ENCODE data around the gene RNU6-9. TPM values are rescaled to one million over a fixed set of nuclear protein-coding genes. Genes with fewer than 3 reads are reported as not detected.

Gene RNU6-9
- total and polyA plus RNA-seq, 2 of the 13 experiments (the other 11 are each of a cell fraction or from before 2014, with no cell fraction given), result under 0.01 TPM; not detected in 1

- Histone ChIP-seq H3K79me2 (ENCODE audit: insufficient read depth, low read length) (no peaks in the 10 kb centered on the region), H4K20me1 (ENCODE audit: insufficient read depth, low read length) (no peaks in the 10 kb centered on the region), H3K36me3 (replicated peaks in 1 of 2; ENCODE audit: control insufficient read depth in 1 of 2, insufficient read depth in 2 of 2, low read length in 2 of 2) (no peaks in the 10 kb centered on the region), H3K27ac (ENCODE audit: extremely low read length, insufficient read depth, low read length) (no peak overlapping the region), H3K27me3 (ENCODE audit: control insufficient read depth in 1 of 2, insufficient read depth in 2 of 2, low read length in 2 of 2) (peaks cover 10 to 45% of the 10 kb centered on the region in 2 experiments), H3K9me3 (ENCODE audit: low read length) (no peaks in the 10 kb centered on the region), H3K4me3 (replicated peaks in 1 of 3; ENCODE audit: insufficient read depth in 1 of 3, low read depth in 2 of 3, low read length in 3 of 3) (peak overlapping the region in 1 of 3 experiments; percentile 24; a peak in 1 of 6 replicates), H3K9ac (ENCODE audit: insufficient read depth, low read depth, low read length) (no peak overlapping the region), H3K4me1 (ENCODE audit: insufficient read depth, low read length) (peaks cover 18% of the 10 kb centered on the region; the same call in 1 of the 2 replicates), H3K4me2 (ENCODE audit: low read depth, low read length) (peak overlapping the region; percentile 54; the same call in 1 of the 2 replicates), H2AFZ (ENCODE audit: low read length) (no peak overlapping the region)
- in situ Hi-C loops (cut with HindIII; ENCODE audit: extremely low pct_ligation_motif_present, low pct_unique_long_range_greater_than_20kb) (loop anchor here (10.0 kb wide), 1 partner anchor 86 kb away; no protein-coding TSS in a partner anchor), intact Hi-C loops (cut with micrococcal nuclease; ENCODE audit: unreplicated experiment) (no loop called here)
- TF ChIP-seq, protein P1, sequence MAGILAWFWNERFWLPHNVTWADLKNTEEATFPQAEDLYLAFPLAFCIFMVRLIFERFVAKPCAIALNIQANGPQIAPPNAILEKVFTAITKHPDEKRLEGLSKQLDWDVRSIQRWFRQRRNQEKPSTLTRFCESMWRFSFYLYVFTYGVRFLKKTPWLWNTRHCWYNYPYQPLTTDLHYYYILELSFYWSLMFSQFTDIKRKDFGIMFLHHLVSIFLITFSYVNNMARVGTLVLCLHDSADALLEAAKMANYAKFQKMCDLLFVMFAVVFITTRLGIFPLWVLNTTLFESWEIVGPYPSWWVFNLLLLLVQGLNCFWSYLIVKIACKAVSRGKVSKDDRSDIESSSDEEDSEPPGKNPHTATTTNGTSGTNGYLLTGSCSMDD (CRISPR knock-in tag; IDR thresholded peaks at IDR 0.05), result no peak
- TF ChIP-seq MTF2 (CRISPR knock-in tag; IDR thresholded peaks at IDR 0.05; ENCODE audit: borderline replicate concordance) (0 out of 2 replicates have a peak, but pooled peaks have one; percentile 3), SALL1 (CRISPR knock-in tag; IDR thresholded peaks at IDR 0.05) (0 out of 2 replicates have a peak, but pooled peaks have one; percentile 6)
- no TSS peak for BruUV-seq (replicated peaks)
- ATAC-seq (no peak), FAIRE-seq (no peak), DNase-seq (ENCODE audit: low spot score) (no peak)
- WGBS (ENCODE audit: low lambda C conversion rate), result 9% methylated on average over 9 of the region's 13 CpGs
- ChIA-PET CTCF (ENCODE audit: low intra/inter-chr PET ratio, low total read pairs) (no interaction called here), POLR2A (interaction anchor here (0.9 to 1.1 kb wide), 2 partner anchors 52 to 69 kb away, joined by 3 to 4 read pairs; no protein-coding TSS in a partner anchor)
Observed at GRCh38 chr19:850979-851335, 42.3 kb upstream of the RNU6-9 start.

- no peak within 1 kb of the TSS for H3K9ac ChIP-seq (ENCODE audit: insufficient read depth, low read depth, low read length)
- no peaks in the 10 kb centered on the region for H3K9me3 ChIP-seq (ENCODE audit: low read length)
- H2AFZ ChIP-seq (ENCODE audit: low read length), result no peak within 1 kb of the TSS
- no peaks in the 10 kb centered on the region for H3K36me3 ChIP-seq (replicated peaks in 1 of 2; ENCODE audit: control insufficient read depth in 1 of 2, insufficient read depth in 2 of 2, low read length in 2 of 2)
- no peak within 1 kb of the TSS for H3K4me3 ChIP-seq (replicated peaks in 1 of 3; ENCODE audit: insufficient read depth in 1 of 3, low read depth in 2 of 3, low read length in 3 of 3)
- H3K27me3 ChIP-seq (ENCODE audit: control insufficient read depth in 1 of 2, insufficient read depth in 2 of 2, low read length in 2 of 2), result peaks cover 6 to 30% of the 10 kb centered on the region in 2 experiments; a peak in 4 of 5 replicates
- in situ Hi-C loops (cut with HindIII; ENCODE audit: extremely low pct_ligation_motif_present, low pct_unique_long_range_greater_than_20kb) (loop anchor here (10.0 kb wide), 1 partner anchor 88 kb away; no protein-coding TSS in a partner anchor), intact Hi-C loops (cut with micrococcal nuclease; ENCODE audit: unreplicated experiment) (no loop called here)
- H3K4me2 ChIP-seq (ENCODE audit: low read depth, low read length), result no peak within 1 kb of the TSS
- FAIRE-seq (no peak), ATAC-seq (no peak), DNase-seq (ENCODE audit: low spot score) (no peak)
- no TSS peak for BruUV-seq (replicated peaks)
- H3K79me2 ChIP-seq (ENCODE audit: insufficient read depth, low read length), result no peaks in the 10 kb centered on the region
- no peaks in the 10 kb centered on the region for H4K20me1 ChIP-seq (ENCODE audit: insufficient read depth, low read length)
- peaks cover 11% of the 10 kb centered on the region; the same call in 1 of the 2 replicates for H3K4me1 ChIP-seq (ENCODE audit: insufficient read depth, low read length)
- no peak for TF ChIP-seq NCOR1 (IDR thresholded peaks at IDR 0.05; ENCODE audit: borderline replicate concordance, low read length)
- TF ChIP-seq ZNF841 (CRISPR knock-in tag; IDR thresholded peaks at IDR 0.05; ENCODE audit: borderline replicate concordance), result no peak
- TF ChIP-seq ZNF253 (CRISPR knock-in tag; IDR thresholded peaks at IDR 0.05; ENCODE audit: borderline replicate concordance), result no peak
- no peak for TF ChIP-seq MAZ (IDR thresholded peaks at IDR 0.05; ENCODE audit: borderline replicate concordance, low read depth, low read length)
- no peak for TF ChIP-seq MAZ (CRISPR knock-in tag; IDR thresholded peaks at IDR 0.05; ENCODE audit: low read depth)
- TF ChIP-seq ZNF709 (CRISPR knock-in tag; IDR thresholded peaks at IDR 0.05), result no peak
- TF ChIP-seq, protein P2, sequence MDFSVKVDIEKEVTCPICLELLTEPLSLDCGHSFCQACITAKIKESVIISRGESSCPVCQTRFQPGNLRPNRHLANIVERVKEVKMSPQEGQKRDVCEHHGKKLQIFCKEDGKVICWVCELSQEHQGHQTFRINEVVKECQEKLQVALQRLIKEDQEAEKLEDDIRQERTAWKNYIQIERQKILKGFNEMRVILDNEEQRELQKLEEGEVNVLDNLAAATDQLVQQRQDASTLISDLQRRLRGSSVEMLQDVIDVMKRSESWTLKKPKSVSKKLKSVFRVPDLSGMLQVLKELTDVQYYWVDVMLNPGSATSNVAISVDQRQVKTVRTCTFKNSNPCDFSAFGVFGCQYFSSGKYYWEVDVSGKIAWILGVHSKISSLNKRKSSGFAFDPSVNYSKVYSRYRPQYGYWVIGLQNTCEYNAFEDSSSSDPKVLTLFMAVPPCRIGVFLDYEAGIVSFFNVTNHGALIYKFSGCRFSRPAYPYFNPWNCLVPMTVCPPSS (IDR thresholded peaks at IDR 0.05), result no peak
- no peak for TF ChIP-seq ZNF326 (CRISPR knock-in tag; IDR thresholded peaks at IDR 0.05; ENCODE audit: borderline replicate concordance)
- TF ChIP-seq, protein P3, sequence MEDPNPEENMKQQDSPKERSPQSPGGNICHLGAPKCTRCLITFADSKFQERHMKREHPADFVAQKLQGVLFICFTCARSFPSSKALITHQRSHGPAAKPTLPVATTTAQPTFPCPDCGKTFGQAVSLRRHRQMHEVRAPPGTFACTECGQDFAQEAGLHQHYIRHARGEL (CRISPR knock-in tag; IDR thresholded peaks at IDR 0.05), result no peak
- ChIA-PET POLR2A (no interaction called here), CTCF (ENCODE audit: low intra/inter-chr PET ratio, low total read pairs) (no interaction called here)
- 55% methylated on average over 22 of the region's 55 CpGs for WGBS (ENCODE audit: low lambda C conversion rate)
- no peak within 1 kb of the TSS for H3K27ac ChIP-seq (ENCODE audit: extremely low read length, insufficient read depth, low read length)
Observed at GRCh38 chr19:852136-853013, 40.9 kb upstream of the RNU6-9 start, which contains the start of gene ELANE. ELANE (plus strand) TSS chr19:852303; CDS start chr19:852329, 26 bp downstream.

Data from HepG2 (cell line).